GM21723 (cell line): Measurements from ENCODE around the gene BTBD1.
A peak's percentile ranks its signal among the peaks of the same experiment; 100 is the strongest.

Source experiments
- ATAC-seq: cut with Tn5 transposase; IDR thresholded peaks from one replicate; pipeline ENCODE4 v1.9.1; 2021; ENCODE audit warnings: mild to moderate bottlenecking, moderate library complexity; ENCODE audit not compliant: unreplicated experiment

Gene BTBD1

DNA sequence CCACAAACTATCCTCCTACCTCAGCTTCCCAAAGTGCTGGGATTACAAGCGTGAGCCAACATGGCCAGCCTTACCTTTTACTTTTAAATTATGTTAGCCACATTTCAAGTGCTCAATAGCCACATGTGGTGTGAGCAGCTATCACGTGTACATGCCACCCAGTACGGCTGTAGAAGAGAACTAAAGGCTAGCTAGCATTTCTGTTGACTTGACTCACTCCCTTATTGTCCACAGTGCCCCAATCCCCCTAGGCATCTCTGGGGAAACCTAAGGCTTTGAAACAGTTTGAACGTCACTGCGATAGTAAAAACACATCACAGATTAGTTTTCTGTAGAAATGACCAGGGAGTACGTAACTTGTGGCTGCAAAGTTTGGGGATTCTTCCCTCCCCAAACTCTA, 67.6 kb downstream of the BTBD1 start:
- ATAC-seq: no peak

DNA sequence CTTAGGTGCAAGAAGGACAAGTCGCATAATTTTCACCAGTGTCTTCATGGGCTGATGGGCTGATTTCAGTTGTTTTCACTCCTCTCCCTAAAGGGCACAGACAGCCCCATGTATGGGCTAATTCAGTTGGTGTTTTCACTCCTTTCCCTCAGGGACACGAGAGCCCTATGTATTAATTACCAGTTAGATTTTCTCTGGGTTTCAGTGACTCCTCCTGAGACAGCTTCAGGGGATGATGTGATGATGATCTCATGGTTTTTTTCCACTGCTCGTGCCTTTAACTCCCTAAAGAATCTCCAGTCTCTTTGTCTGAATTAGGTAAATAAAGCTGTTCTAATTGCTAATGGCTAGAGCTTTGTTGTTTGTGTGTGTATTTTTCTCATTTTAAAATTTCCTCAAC, 71.1 kb downstream of the BTBD1 start:
- no peak for ATAC-seq

DNA sequence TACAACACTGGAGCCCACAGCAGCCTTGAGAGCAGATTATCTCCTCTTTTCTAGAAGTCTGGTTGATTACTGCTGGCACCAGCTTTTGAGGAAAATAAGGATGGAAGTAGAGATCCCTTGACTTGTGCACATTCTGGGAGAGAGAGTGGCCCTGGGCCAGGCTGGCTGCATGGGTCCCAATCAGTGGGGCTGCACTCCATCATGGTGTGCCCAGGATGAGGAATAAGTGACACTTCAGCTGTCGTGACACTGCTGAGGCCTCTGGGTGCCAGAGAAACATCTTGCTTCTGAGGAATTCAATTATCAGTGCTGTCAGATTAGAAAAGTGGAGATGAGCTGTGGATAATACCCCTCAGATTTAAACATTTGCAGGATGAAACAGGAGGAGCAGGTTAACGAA, 72.0 kb downstream of the BTBD1 start:
- no peak for ATAC-seq

DNA sequence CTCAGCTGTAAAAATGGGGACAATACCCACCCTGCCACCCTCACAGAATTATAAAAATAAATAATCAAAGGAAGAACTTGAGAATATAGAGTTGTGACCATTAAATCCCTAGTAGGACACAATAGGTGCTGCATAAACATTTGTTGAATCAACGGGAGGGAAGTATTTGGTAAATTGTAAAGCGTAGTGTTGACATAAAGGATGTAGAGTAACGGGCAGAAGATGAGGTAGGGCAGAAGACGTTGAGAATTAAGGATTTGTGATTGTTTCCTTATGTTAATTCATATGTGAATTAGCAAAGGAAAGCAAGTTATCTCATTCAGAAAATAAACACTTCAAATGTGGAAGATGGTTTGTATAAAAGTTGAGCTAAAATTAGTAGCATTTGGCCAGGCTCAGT, 73.9 kb downstream of the BTBD1 start:
- no peak for ATAC-seq

DNA sequence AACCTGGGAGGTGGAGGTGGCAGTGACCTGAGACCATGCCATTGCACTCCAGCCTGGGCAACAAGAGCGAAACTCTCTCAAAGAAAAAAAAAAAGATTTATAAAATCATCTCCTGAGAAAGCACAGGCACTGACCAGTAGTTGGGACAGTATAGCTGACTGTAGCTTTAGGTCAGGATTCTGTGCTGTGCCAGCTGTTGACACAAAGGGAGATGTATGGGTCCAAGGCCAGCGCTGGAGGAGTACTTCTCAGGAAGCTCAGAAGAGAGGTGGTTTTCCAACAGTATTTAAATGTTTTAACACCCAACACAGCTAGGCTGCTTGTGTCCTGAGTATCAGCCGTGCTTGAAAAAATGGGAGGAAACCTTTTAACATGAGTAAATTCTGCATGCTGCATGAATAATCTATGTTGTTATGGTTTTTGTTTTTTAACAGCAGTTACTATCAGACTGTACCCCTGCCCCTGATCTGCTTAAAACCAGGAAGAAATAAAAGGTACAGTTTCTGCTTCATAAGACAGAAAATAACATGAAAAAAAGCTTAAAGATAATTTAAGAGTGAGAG, 74.5 kb downstream of the BTBD1 start:
- no peak for ATAC-seq

DNA sequence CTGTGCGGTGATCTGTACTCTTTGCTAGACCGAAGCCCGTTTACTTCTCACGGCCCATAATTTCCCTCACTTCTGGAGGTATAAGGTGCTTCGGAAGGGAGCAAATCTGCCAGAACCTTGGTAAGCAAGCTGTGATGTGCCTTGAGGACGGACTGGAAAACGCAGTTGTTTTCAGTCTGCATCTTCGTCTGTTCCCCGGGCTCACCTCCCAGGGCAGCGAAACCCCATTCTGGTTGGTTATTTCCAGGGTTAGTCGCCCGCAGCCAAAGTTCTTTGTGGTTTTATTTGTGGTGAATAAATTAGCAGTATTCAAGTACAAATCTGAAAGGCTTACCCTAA, 80.6 kb downstream of the BTBD1 start:
- ATAC-seq: peak; percentile 23

DNA sequence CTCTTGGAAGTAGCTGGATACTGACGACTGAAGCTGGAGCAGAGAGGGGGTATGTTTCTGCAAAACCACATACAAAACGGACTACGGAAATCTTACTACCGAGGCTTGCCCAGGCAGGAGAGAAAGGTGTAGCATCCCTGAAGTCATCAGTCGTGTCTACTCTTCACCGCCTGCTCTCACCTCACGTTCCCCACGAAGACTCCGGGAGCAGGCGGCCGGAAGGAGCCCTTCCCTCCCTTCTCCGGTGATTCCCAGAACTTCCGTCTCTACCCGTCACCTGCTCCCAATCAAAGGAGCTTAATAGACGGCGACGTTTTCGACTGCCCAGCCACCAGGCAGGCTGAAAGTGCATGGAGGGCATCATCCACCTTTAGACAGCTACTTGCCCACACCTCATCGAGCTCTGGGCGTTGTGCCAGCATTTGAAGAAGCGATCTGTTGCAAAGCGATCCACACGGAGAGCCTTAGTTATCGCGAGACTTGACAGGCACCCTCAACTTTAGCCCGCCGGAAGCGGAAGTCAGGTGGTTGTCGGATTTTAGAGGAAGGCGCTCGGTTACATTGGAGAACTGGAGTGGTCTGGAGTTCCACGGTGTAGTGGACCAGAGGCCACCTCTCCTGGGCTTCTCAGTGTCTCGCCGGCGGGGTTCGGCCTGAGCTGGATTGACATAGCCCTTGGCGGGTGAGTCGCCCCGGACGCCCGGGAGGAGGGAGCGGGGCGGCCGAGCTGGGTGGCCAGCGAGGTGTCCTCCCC, 81.2 kb downstream of the BTBD1 start, which contains the start of gene RAMAC:
Gene RAMAC (plus strand): TSS at position 523 of the 754 bp plus-strand sequence. CDS start 2,809 bp downstream, outside the sequence.
- peak; percentile 93 for ATAC-seq

DNA sequence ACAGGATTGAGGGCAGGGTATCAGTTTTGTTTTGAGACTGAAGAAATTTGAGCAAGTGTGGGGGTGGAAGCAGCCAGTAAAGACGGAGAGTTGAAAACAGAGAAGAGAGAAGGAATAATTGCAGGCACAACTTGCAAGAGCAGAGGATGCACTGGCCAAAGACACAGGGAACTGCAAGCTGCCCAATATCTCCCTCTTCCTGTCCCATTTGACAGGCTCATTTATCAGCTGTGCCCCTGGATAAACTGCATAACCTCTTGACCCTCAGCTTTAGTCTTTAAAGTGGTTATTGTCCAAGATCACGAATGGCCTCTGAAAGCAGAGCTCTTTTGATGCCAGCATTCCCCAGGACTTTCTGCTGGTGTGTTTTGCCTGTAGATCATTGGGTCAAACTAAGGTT, 86.1 kb downstream of the BTBD1 start:
- no peak for ATAC-seq

DNA sequence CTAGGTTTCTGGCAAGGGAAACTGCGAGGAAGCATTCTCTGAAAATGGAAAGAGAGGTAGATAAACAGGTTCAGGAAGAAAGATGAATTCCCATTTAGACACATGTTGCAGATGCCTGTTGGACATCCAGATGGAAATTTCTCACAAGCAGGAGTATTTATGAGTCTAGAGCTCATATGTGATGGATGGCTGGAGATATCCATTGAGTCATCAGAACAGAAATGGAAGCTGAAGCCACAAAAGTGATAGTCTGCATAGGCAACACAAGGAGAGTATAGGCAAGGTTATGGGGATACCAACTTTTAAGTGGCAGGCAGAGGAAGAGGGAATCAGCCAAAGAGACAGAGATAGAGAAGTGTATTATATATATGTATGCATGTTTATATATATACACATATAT, 87.3 kb downstream of the BTBD1 start:
- no peak for ATAC-seq

DNA sequence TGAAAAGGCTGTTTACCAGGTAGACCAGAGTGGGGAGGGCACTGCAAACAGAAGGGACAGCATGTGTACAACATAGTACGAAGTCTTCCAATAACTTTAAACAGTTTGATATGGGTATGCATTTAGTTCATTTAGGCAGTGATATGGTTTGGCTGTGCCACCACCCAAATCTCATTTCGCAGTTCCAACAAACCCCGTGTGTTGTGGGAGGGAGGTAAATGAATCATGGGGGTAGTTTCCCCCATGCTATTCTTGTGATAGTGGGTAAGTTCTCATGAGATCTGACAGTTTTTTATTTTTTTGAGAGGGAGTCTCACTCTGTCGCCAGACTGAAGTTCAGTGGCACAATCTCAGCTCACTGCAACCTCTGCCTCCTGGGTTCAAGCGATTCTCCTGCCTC, 88.6 kb downstream of the BTBD1 start:
- no peak for ATAC-seq

DNA sequence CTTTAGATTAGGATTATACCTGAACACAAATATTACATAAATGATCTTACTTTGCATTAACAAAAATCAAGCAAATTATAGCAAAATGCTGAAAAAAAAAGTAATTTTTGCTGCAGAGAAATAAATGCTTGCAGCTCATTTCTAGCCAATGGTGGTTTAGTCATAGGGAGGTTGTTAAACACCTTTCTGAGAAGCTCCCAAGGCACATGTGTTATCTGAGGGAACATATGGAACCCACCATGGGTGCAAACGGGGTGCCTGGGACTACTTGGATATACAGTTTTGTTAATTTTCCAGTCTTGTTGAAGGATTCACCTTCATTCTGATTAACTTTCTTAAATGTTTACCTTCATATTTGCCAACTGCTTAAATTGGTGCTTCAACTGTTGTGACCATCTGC, 90.0 kb downstream of the BTBD1 start:
- no peak for ATAC-seq

DNA sequence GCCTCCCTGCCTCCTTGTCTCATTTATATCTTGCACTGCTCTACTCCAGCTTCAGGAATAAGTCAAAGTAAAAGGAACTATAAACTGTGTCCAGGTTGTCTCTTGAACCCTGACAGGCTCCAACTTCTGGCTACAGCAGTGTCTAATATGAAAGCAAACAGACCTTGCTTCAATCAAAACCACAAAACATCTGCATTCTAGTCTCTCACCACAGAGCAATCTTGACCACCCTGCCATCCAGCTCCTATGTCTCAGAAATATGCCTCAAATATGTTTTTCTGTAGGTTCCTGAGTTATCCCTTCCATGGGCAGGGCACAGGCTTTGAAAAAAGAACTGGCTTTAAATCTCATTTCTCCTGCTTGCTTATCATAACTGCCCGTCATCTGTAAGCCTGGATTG, 94.1 kb downstream of the BTBD1 start:
- no peak for ATAC-seq

DNA sequence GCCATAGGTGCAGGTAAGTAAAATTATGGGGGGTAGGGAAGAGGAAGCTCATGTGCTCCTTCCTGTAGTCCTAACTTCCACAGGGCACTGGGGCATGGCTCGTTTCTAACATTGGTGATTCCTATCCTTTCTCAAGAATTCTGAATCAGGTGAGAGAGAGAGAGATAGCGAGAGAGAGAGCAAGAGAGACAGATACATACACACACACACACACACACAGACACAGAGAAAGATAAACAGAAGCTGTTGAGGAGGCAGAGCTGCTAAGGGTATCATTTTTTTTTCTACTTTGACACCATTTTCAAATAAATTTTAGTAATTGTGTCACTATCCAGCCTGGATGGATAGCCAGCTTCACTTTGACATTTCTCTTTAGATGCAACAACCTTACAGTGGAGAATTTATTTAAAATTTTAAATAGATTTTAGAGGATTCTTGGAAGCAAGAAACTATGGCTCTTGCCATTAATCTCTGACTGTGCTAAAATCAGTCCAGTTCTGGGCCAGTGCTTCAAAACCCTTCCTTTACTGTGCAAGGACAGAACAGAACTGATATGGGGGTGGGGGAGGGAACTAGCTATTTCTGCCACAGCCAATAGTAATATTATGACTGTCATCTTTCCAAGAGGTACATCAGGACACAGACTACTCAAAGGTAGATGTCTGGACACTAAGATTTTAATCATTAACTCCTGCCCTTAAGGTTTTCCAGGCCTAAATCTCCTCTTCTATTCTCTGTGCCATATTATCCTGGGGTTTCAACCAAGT, 95.7 kb downstream of the BTBD1 start:
- no peak for ATAC-seq

DNA sequence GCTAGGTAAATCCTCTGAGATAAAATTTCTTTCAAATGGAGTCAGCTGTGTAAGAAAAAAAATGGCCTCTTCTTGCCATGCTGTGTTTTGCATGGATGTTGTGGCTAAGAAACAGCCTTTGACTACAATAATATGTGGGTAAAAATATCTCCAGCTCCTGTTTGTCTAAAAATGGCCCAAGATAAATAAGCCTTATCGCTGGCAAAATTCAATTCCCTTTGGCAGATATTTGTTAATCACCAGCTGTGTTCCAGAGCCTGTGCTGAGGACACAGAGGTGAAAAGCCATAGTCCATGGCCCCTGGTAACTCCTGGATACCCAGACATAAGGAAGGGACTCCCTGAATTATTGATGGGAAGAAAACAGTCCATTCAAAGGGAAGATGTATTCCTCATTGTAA, 96.4 kb downstream of the BTBD1 start:
- ATAC-seq: no peak

DNA sequence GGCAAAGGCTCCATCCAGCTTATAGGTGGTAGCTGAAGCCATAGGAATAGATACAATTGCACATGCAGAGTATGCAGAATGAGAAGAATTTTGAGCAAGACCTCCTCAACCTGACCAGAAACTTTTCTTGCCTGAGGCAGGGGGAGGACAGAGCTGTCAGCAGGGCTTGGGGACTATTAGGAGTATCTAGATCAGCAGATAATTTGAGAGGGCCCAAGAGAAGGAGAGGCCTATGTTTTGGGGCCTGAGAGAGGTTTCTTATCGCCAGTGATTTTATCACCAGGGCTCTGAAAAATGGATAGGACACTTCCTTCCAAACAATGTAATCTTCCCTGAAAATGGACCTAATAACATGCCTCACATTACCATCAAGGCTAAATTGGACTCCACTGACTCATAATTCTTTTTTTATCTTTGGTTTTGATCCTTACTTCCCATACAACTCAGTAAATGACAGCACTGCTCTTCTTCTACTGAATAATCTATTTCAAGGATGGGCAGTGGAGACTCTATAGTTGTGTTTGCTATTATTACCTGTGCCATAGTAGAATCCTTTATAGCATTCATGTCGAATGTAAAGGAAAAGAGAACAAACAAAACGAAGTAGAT, 96.9 kb downstream of the BTBD1 start:
- no peak for ATAC-seq

DNA sequence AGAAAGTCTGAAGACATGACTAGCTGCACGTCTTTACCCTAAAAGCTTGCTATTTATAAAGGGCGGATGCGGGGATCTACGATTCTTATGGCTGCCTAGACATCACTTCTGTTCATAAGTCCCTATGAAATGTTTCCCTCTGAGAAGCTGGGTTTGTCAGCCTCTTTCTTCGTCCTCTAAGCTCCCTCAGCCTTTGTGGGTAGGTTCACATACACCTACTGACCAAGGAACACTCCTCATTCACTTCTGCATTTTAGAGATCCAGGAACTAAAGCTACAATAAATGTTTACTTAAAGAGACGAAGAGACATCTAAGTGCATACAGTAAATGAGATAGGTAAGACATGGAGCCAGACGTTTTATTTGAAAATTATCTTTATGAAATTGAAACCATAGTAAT, 97.7 kb downstream of the BTBD1 start:
- no peak for ATAC-seq

DNA sequence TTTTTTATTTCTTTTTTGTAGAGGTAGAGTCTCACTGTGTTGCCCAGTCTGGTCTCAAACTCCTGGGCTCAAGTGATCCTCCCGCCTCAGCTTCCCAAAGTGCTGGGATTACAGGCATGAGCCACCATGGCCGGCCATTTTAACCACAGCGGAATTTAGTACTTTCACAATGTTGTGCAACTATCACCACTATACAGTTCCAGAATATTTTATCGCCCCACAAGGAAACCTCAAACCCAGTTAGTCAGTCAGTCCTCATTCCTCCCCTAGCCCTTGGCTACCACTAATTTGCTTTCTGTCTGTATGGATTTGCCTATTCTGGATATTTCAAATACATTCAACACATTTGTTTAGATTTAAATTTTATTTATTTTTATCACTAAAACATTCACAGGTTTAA, 99.0 kb downstream of the BTBD1 start:
- ATAC-seq: no peak

DNA sequence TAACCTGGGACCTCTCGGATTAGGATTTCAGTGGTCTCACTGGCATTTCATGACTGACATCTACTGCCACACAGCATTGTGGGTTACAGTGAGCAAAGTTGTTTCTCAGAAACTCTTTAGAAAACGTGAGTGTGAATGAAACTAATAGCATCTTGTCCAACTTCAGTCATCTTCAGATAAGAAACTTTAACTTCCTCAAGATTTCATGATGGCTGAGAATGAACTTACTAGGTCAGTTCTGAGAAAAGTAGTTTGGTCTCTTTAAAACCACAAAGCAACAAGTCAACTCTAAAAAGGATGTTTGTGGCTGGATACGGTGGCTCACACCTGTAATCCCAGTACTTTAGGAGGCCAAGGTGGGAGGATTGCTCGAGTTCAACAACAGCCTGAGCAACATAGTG, 100.4 kb downstream of the BTBD1 start:
- ATAC-seq: peak; percentile 93
